Fibroblast of villous mesenchyme (primary cell): Measurements from ENCODE around the gene MACROD2. TPM values are rescaled to one million over a fixed set of nuclear protein-coding genes. Genes with fewer than 3 reads are reported as not detected.
A peak's percentile ranks its signal among the peaks of the same experiment; 100 is the strongest.

Source experiments
- DNase-seq: peaks from one replicate; pipeline ENCODE4 v3.0.0-alpha.2; 2010; ENCODE audit warnings: low read depth
- H3K4me3 ChIP-seq: 2 replicates; pipeline ENCODE4 v1.5.1; 2011; ENCODE audit warnings: low read depth, mild to moderate bottlenecking, low read length
- total RNA-seq: library from RNA; depleted of rRNA; stranded (reverse); fragments of >200 nt; gene quantifications from 2 replicates; pipeline ENCODE4 v1.2.3, GENCODE V29; 2012
- TF ChIP-seq, protein P1 (sequence below): IDR thresholded peaks from 2 replicates; pipeline ENCODE4 v1.5.1; 2012; ENCODE audit warnings: low read depth, mild to moderate bottlenecking, low read length; ENCODE audit not compliant: insufficient read depth

The MACROD2 gene
- total RNA-seq, 1 donor, result 1.7 TPM

DNA sequence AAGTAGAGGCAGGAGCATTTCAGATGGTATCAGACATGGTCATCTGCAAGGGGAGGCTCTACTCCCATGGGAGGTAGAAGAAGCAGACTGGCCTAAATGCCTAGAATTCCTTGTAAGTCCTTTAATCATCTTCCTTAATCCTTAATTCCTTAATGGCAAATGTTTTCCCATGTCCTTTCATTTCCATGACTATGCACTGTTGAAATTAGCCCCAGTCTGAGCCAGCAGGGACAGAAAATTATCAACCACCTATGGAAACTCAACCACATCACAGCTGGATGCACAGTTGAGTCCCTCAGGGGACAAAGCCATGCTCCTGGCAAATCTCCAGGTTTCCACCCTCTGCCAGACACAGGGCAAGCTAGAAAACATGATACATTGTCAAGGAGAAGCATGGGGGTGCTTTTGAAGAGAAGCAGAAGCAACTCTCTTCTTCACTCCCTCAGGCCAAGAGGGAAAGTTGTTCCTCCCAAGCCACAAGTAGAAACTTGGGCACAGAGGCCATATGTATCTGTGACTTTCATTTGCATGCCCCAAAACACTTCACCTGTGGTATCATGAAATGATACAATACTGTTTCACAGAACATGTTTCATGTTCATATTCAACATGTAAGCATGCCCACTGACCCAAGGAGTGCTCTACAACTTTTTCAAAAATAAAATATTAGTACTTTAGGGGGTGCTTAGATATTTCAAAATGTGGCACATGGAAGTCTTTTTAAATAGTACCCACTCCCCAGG, 1894.4 kb downstream of the MACROD2 start:
- no peak overlapping the region for H3K4me3 ChIP-seq
- TF ChIP-seq, protein P1, sequence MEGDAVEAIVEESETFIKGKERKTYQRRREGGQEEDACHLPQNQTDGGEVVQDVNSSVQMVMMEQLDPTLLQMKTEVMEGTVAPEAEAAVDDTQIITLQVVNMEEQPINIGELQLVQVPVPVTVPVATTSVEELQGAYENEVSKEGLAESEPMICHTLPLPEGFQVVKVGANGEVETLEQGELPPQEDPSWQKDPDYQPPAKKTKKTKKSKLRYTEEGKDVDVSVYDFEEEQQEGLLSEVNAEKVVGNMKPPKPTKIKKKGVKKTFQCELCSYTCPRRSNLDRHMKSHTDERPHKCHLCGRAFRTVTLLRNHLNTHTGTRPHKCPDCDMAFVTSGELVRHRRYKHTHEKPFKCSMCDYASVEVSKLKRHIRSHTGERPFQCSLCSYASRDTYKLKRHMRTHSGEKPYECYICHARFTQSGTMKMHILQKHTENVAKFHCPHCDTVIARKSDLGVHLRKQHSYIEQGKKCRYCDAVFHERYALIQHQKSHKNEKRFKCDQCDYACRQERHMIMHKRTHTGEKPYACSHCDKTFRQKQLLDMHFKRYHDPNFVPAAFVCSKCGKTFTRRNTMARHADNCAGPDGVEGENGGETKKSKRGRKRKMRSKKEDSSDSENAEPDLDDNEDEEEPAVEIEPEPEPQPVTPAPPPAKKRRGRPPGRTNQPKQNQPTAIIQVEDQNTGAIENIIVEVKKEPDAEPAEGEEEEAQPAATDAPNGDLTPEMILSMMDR, result no peak

DNA sequence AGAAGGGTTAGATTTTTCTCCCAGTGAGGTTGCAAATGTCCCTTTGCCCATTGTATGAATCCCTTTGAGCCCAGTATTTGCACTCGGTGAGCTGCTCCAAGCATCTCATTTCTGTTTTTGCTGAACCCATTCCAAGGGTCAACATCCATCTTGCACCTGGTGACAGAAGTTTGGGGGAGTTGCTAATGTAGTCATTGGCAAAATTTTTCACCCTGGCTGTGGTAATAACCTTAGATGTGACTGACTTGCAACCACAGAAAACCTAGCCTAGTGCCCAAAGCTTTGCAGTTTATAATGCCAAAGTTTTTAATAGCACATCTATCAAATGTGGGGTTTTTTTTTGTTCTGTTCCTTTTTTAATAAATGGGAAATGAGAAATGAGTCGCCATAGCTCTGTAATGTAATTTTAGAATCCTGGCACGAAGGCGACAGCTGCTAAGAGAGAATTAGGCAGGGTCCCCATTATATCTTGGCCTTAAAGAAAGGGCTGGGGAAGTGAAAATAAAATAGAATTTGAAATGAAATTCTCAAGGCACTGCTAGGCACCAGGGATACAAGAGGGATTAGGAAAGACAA, 1895.2 kb downstream of the MACROD2 start:
- DNase-seq, result no peak
- no peak overlapping the region for H3K4me3 ChIP-seq
- TF ChIP-seq, protein P1, result no peak

More for the DNA sequence above, 1894.4 kb downstream of the MACROD2 start:
- DNase-seq, result no peak

GRCh38 chr20:15895126-15895525, 1899.8 kb downstream of the MACROD2 start:
- H3K4me3 ChIP-seq, result no peak overlapping the region
- TF ChIP-seq, protein P1, result no peak
- DNase-seq, result no peak

DNA sequence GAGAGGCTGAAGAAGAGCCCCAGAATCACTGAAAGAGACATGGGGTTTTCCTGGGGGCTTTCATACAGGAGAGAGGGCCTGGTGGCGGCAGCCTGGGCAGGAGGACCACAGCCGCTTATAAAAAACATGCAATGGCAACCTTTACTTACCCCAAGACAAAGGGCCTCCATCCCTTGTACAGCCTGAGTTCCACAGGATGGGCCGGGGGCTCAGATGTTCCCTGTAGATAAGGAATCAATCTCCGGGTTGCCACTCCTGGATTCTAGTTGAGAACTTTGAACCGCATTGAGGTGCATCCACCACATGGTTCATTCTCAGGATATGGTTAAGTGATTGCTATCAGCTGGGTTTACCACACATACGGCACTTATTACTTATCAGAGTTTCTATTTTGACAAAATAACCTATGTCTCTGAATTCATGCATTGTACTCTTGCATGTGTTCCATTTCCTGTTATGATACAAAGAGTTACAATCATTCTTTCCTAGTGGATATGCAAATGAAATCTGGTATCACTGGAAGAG, 1900.3 kb downstream of the MACROD2 start:
- no peak for DNase-seq
- no peak overlapping the region for H3K4me3 ChIP-seq
- TF ChIP-seq, protein P1, result no peak

GRCh38 chr20:15899967-15900366, 1904.7 kb downstream of the MACROD2 start:
- H3K4me3 ChIP-seq, result no peak overlapping the region
- TF ChIP-seq, protein P1, result no peak
- DNase-seq, result no peak

DNA sequence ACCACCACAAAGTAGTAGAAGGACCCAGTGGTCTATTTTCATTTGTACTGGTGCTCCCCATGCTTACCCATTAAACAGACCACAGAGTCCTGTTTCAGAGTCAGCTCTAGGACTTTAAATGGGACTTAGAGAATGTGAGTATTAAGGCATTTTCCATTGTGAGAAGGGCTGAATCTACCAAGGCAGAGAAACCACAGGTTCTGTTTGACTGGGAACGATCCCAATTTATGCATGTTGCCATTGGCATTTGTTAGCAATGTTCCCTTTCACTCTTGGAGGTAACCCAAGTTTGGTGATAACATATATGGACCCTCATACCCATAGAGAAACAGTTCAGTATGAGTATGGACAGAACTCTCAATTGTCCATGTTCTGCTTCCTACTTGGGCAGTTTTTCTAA, 1905.1 kb downstream of the MACROD2 start:
- TF ChIP-seq, protein P1, result no peak
- H3K4me3 ChIP-seq, result no peak overlapping the region
- peak; percentile 8 for DNase-seq
